HG03095 (cell line): ENCODE results near the gene PACRG.

Source experiments
- ATAC-seq: cut with Tn5 transposase; IDR thresholded peaks from one replicate; pipeline ENCODE4 v1.9.1; 2021; ENCODE audit warnings: moderate library complexity; ENCODE audit not compliant: unreplicated experiment

Gene PACRG

DNA sequence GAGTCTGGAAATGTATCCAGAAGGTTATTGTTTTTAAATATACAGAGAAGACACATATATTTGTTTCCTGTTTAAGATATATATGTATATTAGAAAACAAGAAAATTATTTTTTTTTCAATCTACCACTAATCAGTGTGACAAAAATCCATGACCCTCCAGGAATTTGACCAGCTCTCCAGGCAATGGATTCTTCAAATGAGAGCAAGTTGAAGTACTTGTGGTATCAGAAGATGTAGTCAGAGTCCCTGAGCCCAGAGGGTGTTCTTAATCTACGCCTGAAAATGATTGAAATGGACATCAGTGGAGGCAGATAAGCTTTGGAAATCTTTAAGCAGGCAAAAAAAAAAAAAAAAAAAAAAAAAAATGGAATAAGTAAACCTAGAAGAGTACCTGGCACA is 500.3 kb downstream of the PACRG start:
- ATAC-seq = no peak

DNA sequence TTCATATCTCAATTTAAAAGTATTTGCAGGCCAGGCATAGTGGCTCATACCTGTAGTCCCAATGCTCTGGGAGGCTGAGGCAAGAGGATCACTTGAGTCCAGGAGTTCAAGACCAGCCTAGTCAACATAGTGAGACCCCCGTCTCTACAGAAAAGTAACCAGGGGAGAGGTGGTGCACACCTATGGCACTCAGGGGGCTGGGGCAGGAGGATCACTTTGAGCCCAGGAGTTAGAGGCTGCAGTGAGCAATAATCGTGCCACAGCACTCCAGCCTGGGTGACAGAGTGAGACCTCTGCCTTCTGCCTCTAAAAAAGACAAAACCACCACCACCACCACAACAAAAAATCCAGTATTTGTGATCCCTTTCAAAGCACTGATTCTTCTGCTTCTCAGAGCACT is 501.3 kb downstream of the PACRG start:
- no peak for ATAC-seq

DNA sequence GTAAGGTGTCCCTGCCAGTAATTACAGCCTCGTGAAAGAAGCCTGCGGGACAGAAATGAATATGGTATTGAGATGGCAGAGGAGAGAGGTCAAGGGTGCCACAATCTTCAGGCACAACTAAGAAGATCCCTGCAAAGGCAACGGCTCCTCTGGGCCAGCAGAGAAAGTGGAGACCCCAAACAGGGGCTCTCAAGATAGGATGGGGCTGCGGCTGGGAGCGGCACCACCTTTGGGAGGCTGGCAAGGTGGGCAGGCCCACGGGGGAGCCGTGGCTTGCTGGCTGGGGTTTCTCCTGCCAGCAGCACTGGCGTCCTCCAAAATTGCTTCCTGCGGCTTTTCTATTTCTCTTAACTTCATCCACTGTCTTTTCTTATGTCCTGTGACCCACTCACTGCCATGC is 503.1 kb downstream of the PACRG start:
- ATAC-seq = no peak

DNA sequence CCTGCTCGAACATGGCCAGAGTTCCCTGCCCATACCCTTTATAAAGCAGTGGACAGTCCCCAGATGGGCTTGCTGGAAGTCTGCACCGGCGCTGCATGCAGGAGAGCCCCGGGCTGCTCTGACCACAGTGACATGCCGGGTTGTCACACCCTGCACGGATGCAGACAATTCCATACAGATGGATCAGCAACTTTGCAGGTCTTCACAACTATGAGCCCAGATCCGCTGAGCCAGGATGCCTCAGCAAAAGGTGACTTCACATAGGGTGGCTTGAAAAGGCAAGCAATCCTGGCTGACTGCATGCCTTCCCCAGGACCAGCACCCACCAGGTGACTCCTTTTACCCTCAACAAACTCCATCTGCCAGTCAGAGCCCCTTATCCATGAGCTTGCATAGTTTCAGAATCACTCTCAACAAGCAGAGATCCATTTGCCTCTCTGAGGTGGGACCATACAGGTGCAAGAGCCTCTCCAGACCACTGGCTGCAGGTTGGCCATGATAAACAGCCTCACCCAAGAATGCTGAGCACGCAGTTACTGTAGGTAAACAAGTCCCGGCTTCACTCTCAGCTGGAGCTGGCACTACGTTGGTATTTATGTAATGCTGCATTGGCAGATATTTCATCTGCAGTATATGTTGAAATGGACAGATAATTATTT is 503.7 kb downstream of the PACRG start:
- no peak for ATAC-seq

DNA sequence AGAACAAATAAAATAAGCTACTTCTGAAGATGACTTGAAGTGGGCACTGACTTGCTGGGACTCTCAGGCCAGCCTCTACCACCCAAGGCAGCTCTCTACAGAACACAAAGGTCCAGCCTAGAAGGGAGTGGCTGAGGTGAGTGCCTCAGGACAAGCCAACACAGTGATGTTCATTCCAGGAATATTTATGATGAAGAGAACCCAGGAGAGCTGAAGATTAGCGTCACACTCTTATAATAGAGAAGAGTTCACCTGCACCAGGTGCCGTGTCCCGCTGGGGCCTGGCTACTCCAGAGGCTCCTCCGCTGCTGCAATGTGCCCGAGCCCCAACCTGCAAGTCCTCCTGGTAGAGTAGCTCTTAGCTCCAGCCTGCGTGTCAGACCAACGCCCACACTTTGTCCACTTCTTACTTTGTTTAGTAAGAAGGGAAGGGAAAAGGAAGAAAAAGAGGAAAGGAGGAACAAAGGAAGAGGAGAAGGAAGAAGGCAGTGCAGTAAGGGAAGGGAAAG is 504.3 kb downstream of the PACRG start:
- ATAC-seq = no peak

DNA sequence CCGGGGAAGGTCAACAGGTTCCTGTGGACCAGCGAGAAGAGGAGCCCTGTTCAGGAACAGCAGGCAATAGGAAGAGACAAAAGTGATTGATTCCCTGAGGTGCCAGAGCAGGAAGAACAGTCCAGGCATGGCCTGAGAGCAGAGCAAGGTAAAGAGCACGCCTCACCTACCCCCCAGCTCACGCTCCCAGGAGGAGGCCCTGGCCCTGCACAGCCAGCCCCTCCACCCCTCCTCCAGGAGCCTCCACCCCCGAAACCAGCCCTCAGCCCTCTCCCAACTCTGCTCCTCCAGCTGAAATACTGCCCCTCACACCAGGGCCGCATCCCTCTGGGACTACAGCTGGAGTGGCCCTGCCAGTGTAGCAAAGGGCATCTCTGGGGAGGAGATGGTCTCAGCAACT is 504.9 kb downstream of the PACRG start:
- no peak for ATAC-seq

DNA sequence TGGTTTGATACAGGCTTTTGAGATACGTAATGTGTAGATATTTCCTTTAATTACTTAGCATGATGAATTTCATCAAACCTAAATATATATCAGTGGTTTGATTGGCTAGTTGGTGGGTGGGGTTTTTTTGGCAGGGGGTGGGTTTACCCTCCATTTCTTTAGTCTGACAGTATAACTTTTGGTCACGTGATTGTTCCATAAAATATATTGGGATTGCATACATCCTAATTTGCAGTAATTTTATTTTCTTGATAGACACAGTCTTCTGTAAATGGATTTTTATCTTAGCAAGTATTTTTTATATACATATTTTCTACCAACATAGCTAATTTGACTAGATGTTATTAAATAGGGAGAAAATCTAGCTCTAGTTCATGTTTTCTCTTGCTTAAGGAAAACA is 509.3 kb downstream of the PACRG start:
- ATAC-seq = no peak

DNA sequence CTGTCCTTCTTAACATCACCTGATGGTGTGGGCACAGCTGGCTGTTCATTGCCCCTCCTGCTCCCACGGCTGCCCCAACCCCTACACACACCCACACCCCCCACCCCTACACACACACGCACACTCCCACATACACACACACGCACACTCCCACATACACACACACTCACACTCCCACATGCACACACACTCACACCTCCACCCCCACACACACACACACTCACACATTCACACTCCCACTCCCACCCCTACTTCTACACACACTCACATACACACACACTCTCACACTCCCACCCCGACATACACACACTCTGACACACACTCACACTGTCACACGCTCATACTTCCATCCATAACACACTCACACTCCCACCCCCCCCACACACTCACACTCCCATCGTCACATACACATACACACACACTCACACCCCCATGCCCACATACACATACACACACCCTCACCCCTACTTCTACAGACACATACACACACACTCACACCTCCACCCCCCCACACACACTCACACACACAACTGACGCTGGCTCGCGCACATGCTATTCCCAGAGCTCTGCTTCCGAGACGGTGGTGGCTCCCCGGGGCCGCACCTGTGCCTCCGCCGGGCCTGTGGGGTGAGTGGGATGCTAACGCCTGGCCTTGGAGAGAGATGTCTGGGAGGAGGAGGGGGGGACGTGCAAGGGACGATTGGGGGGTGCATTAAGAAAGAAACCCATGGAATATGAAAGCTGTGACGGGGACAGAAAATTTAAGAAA is 512.0 kb downstream of the PACRG start:
- no peak for ATAC-seq

DNA sequence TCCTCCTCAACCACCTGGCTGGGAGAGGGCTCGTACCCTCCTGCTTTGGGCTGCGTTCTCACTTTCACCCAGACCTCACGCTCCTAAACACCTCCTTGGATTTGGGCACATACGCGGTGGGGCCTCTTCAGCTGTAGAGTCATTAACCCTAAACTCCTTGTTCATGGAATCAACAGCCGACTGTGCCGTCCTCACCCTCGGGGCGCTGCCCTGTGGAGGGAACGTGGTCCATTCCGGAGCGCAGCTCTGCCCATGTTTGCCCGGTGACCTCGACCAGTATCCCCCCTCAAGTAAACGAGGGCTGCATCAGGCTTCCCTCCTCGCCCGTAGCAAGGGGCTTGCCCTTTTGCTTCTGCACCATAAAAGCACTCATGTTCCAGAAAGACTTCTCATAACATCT is 512.8 kb downstream of the PACRG start:
- ATAC-seq = no peak

DNA sequence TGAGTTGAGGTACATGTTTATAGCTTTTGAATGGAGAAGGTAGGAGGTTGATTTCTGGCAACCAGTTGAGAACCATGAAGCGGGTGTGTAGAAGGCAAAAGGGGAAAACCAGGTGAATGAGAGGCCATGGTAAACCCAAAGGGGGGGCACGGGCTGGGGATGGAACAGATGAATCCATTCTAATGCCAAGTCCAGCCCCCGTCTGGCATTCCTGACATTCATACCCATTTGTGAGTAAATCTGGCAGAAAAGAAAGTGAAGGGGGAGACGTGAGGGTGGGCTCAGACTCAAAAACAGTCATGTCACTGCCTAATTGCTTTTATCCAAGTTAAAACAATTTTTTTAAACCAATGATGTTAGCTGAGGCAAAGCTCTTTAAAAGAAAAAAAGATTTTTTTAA is 513.9 kb downstream of the PACRG start:
- no peak for ATAC-seq

DNA sequence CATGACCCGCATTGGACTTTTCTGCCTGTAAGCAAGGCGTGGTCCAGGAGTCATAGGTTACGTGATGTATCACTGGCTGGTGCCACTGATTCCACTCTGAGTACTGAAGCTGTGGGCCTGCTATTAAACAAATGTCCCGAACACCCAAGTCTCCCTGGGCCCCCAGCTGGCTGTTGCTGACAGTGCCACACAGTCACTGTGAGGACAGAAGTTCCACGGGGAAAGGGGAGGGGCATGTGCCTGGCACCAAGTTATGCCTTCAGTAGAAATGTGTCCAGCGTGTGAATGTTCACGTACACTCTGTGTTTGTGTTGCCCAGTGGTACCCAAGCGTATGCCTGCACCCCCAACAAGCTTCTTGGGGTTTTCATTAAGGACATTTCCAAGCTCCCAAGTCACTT is 515.3 kb downstream of the PACRG start:
- no peak for ATAC-seq

DNA sequence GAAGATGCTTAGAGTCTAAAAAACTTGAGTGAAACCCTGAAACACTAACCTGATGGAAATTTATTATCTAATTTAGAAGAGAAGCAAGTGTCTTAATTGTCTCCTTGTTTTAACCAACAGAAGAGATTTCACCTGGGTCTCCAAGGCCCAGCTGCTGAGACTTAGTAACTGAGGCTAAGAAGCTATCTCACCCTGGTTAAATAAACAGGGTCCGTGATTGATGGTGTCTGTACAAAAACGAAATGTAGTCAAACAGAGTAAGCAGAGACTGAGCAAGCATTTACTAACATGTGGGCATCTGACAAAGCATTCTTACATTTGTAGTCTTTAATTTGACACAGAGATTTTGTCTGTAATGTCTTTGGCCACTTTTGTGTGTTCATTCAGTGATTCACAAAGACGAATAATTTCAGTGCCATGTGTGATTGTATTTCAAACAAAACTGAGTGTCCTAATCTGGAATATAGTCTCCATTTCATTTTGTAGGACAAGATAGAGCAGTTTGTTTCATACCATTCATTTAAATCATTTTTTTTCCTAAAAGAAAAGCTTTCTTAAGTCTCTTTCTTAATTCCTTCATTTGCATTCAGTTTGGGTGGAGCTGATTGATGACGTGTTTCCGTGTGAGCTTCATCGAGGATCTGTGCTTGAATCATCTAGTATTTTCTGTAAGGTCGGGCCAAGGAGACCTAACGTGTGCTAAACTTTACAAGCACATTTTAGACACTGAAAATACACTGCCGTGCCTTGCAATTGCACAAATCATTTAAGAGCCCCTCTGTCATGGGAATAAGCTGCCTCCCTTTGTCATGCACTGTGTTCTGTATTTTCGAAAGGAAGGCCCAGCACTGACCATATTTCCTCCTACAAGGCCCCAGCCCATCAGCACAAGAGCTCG is 516.2 kb downstream of the PACRG start:
- ATAC-seq = no peak

DNA sequence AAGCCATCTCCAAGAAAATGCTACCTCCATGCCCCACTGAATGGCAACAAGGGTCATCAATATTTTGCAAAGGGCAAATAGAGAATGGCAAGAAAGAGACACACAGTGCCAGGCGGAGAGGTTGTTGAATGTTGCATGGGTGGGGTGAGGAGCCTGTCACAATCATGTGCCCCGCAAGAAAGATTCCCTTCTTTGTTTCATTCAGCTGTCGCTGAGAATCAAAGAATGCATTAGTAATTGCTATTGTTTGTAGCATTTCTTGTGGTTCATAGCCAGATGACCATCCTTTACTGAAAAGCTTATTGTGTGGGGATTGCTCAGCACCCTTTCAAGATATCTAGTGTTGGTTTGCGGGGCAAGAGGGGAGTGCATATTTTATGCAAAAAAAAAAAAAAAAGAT is 520.3 kb downstream of the PACRG start:
- ATAC-seq = no peak

DNA sequence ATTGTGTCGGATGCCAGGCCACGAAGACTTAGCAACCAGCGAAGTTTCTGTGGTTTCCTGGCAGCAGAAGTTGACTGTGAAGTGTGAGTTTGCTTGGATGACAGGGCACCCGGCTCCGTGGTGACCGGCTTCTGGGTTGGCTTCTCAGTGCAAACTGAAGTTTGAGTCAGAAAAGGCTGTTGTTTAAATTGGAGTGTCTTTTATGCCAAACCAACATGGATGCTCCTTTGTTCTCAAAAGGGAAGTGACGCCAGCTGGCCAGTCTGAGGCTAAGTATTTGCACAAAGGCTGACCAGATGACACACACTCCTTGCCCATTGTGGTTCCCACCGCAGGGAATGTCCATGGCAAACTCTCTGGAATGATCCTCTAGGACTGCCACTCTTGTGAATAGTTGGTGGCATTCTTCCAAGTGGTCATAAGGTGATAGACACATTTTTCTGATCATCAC is 521.9 kb downstream of the PACRG start:
- ATAC-seq = no peak

DNA sequence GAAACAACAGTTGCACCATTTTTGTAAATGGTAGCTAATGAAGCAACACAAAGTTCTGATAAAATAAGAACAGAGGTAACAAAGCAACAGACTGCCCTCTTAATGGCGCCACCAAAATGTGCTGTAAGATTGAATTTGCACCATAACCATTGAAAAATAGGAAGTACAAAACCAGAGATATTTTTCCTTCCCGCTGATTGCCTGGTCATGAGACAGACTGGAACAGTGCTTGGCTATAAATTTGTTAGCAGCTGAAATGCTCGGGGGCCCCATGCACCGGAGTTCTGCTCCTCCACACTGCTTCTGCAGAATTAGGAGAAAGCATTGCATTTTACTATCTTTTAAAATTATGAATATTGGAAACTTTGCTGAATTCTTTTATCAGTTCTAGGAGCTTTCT is 522.3 kb downstream of the PACRG start:
- ATAC-seq = no peak

DNA sequence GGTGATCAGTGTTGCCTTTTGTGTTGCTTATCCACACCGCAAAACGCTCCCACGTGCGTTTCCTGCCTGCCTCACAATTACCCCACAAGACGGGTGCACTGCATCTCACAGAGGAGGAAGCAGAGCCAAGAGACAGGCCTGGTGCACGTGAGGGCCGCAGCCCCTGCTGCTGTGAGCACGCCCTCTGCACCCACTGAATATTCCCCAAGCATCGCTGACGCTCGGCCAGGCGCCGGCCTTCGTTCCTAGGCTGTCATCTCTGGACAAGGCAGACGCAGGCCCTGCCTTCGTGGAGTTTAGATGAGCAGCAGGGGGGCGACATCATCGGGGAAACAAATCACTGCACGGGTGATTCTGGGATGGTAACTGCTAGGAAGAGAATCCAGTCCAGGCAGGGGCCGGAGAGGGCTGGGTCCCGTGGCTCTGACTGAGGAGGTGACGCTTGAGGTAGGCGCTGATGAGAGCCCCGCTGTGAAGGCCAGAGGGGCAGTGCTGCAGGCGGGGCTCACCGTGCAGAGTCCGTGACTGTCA is 524.4 kb downstream of the PACRG start:
- no peak for ATAC-seq

DNA sequence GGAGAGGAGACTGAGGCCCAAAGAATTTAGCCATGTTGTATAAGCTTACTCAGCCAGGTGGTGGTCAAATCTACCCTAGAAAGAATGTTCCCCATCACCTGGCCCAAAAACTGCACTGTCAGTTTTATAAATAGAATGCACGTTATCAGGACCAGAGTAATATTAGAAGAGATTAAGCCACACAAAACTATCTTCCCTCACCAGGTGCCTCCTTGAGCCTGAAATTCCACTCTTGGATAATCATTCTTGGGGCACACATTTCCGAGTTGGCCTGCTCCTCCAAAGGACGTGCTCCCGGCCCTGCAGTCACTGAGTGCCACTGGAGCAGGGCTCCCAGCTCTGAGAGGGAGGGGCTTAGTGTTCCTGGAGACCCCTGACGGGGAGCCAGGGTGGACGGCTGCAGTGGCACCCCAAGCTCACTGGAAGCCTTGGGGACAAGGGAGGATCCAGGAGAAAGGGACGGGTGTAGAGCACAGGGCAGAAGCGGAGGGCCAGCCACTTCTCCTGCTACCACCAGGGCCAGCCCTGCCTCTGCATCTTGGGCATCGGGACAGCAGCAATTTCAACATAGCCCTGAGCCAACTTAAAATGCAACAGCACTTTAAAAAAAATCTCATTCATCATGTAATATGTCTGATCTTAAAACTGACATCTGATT is 525.9 kb downstream of the PACRG start:
- no peak for ATAC-seq

DNA sequence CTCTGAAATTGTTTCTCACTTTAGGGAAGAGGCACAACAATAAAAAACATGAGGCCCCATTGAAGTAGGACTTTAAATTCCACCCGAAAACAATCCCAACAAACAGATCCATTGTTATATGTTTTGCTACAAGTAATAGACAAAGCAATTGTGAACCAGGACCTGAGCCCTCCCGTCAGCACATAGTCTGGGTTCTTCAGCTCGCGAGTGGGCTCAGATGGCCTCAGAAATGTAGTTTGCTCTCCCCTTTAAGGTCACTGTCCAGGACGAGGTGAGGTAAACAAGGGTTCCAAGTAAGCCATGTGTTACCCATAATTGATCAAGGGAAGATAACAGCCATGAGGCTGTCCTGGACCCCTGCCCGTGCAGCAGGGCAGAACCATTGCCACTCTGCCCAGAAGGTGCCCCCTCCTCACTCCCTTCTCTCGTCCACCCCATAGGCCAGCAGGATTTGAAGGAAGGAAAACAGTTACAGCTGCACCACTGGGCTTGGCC is 526.6 kb downstream of the PACRG start:
- no peak for ATAC-seq

DNA sequence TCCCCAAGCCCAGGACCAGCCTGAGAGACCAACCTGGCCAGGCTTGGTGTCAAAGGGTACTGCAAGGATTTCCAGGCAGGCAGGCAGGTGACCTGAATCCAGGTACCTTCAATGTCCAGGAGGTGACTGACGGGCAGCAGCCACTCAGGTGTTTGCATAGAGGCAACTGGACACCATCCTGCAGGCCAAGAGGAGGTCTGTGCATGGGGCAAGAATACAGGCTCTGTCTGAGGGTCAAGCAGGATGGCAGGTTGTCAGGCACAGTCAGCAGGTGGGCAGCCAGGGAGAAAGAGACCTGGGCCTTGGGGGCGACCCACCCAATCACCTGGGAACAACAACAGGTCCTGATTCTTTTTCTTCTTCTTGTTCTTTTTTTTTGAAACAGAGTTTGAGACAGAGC is 527.5 kb downstream of the PACRG start:
- no peak for ATAC-seq

DNA sequence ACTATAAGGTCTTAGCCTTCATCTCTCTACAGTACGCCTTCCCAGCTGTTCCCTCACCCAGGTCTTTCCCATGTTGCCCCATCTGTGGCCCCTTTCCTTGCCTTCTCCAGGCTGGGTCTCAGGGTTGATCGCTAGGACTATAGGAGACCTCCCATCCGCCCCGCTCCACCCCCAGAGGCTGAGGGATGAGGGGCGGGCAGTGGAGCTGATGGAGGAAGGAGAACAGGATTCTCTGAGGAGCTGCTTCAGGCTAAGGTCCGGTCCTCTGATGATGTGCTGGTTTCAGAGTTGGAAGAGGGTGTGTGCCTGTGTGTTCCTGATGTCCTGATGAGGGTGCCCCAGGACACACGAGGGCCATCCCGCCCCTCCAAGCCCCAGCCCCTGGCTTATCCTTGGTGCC is 531.9 kb downstream of the PACRG start:
- no peak for ATAC-seq
